ENCODE results near the gene KLK6.

Gene KLK6

GRCh38 chr19:50912727-50913716 is 56.4 kb downstream of the KLK6 start:
- DNase-seq, result no peak

- DNase-seq, result no peak
Measured at GRCh38 chr19:50912102-50912599, 57.2 kb downstream of the KLK6 start.

- no peak for DNase-seq
Measured at GRCh38 chr19:50911206-50912101, 57.9 kb downstream of the KLK6 start, which contains the start of gene KLK4. Gene KLK4, minus strand, starts transcription at chr19:50911395. Its CDS starts 657 bp downstream, at chr19:50910738.

GRCh38 chr19:50910722-50911121 is 58.7 kb downstream of the KLK6 start:
- no peak for DNase-seq

- peak in 7 of 58 donors; percentile 2 to 22 (median 9) for DNase-seq
Measured at GRCh38 chr19:50909240-50910070, 59.9 kb downstream of the KLK6 start.

Measured in anterior cingulate cortex (tissue), 58 donors.